ENCODE measurements around the gene OR4S1.
"Not testable (repeated sequence)": the region's sequence is repeated elsewhere in the genome, so short reads cannot be mapped to it uniquely, and the experiment has no call there.

Gene OR4S1

GRCh38 chr11:48341466-48341865, 35.4 kb downstream of the OR4S1 start:
- no peak overlapping the region for H3K4me3 ChIP-seq (ENCODE audit: control insufficient read depth, low read depth, low read length)
- DNase-seq (ENCODE audit: low read depth), result no peak
- no peak for TF ChIP-seq CTCF (conservative IDR thresholded peaks at IDR 0.05; ENCODE audit: control insufficient read depth, insufficient read depth, low read depth, low read length)

DNA sequence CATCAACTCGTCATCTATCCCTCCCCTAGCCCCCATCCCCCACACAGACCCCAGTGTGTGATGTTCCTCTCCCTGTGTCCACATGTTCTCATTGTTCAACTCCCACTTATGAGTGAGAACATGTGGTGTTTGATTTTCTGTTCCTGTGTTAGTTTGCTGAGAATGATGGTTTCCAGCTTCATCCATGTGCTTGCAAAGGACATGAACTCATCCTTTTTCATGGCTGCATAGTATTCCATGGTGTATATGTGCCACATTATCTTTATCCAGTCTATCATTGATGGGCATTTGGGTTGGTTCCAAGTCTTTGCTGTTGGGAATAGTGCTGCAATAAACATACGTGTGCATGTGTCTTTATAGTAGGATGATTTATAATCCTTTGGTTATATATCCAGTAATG, 36.5 kb downstream of the OR4S1 start:
- not testable (repeated sequence) for DNase-seq (ENCODE audit: low read depth); H3K4me3 ChIP-seq (ENCODE audit: control insufficient read depth, low read depth, low read length)

DNA sequence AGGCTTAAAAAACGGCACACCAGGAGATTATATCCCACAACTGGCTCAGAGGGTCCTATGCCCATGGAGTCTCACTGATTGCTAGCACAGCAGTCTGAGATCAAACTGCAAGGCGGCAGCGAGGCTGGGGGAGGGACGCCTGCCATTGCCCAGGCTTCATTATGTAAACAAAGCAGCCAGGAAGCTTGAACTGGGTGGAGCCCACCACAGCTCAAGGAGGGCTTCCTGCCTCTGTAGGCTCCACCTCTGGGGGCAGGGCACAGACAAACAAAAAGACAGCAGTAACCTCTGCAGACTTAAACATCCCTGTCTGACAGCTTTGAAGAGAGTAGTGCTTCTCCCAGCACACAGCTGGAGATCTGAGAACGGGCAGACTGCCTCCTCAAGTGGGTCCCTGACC, 40.3 kb downstream of the OR4S1 start:
- H3K4me3 ChIP-seq (ENCODE audit: control insufficient read depth, low read depth, low read length); DNase-seq (ENCODE audit: low read depth): not testable (repeated sequence)

GRCh38 chr11:48354013-48354412, 48.0 kb downstream of the OR4S1 start:
- no peak overlapping the region for H3K4me3 ChIP-seq (ENCODE audit: control insufficient read depth, low read depth, low read length)
- DNase-seq (ENCODE audit: low read depth), result no peak
- no peak for TF ChIP-seq CTCF (conservative IDR thresholded peaks at IDR 0.05; ENCODE audit: control insufficient read depth, insufficient read depth, low read depth, low read length)

DNA sequence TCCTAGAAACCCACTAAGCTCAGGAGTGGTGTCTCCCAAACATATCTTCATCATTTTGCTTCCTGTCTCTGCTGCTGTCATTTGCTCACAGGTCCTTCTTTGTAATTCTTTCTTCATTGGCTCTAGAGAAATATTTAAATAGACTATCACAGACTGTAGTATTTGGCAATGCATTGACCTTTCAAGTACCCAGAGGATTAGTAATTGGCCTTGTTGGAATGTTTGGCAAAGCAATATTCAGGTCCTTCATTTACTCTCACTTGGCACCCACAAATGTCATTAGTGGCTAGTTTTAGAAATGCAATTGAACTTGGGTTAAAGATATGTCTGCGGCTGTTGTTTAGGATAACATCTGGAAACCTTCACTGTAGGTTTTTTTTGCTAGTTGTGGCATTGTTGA, 48.7 kb downstream of the OR4S1 start:
- no peak overlapping the region for H3K4me3 ChIP-seq (ENCODE audit: control insufficient read depth, low read depth, low read length)
- no peak for DNase-seq (ENCODE audit: low read depth)
- no peak for TF ChIP-seq CTCF (conservative IDR thresholded peaks at IDR 0.05; ENCODE audit: control insufficient read depth, insufficient read depth, low read depth, low read length)
